HG02642 (cell line): ENCODE data around the gene CFAP206.

Source experiments
- ATAC-seq: cut with Tn5 transposase; IDR thresholded peaks from one replicate; pipeline ENCODE4 v1.9.1; 2021; ENCODE audit warnings: mild to moderate bottlenecking; ENCODE audit not compliant: unreplicated experiment, poor library complexity

The CFAP206 gene, protein sequence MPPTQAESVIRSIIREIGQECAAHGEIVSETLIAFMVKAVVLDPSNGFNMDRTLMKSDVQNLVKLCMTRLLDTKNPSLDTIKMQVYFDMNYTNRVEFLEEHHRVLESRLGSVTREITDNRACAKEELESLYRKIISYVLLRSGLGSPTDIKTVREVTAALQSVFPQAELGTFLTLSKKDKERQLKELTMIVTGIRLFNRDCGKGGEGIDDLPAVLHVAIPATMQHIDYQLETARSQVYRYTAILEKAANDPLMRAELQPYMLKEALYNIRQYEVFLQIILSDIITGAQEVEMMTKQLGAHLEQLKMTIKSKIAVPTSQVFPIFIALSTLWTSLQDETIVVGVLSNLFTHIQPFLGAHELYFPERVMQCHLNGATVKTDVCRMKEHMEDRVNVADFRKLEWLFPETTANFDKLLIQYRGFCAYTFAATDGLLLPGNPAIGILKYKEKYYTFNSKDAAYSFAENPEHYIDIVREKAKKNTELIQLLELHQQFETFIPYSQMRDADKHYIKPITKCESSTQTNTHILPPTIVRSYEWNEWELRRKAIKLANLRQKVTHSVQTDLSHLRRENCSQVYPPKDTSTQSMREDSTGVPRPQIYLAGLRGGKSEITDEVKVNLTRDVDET

GRCh38 chr6:87407901-87408720 lies at the start of gene CFAP206:
Gene CFAP206, plus strand, starts transcription at chr6:87407972. Its CDS starts 1,868 bp downstream, at chr6:87409840.
- ATAC-seq: peak; percentile 87

- no peak for ATAC-seq
These were observed 43.0 kb upstream of the CFAP206 start for GRCh38 chr6:87364602-87365252.

DNA sequence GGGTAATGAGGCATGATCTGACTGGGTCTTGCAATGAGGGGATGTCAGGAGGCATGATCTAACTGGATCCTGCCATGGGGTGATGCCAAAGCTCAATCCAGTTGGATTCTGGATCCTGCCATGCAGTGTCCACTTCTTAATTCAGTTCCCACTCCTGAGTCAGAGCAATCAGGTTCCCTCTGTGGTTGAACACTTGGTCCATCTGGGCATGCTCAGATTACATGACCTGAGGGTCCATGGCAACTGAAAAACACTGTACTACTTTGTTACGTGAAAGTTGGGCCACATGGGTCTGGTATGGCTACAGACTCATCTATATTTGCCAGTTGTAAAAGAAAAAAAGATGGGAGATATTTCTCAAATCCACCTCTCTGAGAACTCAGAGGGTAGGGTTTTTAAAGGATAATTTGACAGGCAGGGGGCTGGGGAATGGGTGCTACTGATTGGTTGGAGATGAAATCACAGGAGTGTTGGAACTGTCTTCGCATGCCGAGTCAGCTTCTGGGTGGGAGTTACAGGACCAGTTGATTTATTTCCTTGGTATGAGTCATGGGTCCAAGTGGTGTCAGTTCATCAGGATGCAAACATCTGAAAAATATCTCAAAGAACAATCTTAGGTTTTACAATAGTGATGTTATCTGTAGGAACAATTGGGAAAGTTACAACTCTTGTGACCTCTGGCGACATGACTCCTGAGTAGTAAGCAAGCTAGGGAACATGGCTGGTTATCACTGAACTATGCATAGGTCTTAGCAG lies 41.5 kb upstream of the CFAP206 start:
- ATAC-seq: no peak

DNA sequence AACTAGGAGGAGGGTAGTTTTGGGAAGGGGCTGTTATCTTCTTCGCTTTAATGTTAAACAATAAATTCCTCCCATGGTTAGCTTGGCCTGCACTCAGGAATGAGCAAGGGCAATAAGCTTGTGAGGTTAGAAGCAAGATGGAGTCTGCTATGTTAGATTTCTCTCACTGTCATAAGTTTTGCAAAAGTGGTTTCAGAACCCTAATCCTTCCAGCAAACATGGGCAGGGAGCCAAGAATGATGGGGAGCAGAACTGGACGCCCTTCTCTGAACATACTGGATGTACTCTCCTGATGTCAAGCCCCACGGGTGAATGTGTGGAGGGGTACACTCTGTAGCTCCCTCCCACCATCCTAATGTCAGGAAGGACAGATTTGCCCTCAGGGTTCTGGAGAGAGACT lies 40.9 kb upstream of the CFAP206 start:
- ATAC-seq: no peak

GRCh38 chr6:87373377-87373776 lies 34.4 kb upstream of the CFAP206 start:
- ATAC-seq: no peak

- no peak for ATAC-seq
These were observed 32.5 kb upstream of the CFAP206 start for GRCh38 chr6:87375315-87375714.

DNA sequence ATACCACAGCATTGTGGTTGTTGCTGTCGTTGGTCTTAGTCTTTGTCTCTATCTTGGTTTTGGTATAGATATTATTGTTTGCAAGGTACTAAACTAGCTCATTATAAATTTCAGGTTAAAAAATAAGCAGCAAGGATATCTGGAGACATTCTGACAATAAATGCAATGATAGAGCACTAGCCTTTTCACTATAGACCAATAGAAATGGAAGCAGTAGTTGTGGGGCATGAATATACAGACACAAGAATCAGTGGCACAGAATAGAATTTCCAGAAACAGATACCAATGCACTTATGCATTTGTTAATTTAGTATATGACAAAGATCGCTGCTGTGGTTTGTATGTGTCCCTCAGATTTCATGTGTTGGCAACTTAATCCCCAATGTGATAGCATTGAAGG lies 31.1 kb upstream of the CFAP206 start:
- no peak for ATAC-seq

GRCh38 chr6:87378947-87379346 lies 28.8 kb upstream of the CFAP206 start:
- ATAC-seq: peak; percentile 71

- no peak for ATAC-seq
These were observed 24.9 kb upstream of the CFAP206 start for GRCh38 chr6:87382861-87383260.

DNA sequence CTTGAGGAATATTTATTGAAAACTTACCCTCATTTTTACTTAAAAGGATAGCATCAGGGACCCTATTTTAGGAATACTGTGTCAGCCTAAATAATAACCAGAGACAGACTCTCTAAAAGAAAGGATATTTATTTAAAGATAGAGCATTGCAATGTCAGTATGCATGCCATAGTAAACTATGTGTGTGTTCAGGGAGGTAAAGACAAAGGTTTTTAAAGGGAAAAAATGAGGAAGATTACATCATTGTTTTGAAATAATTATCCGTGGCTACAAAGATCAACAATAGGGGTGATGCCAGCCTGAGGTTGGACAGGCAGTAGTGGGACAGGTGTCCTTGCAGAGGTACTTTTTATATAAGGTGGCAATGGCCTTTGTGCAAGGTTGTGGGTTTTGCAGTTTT lies 23.7 kb upstream of the CFAP206 start:
- no peak for ATAC-seq

DNA sequence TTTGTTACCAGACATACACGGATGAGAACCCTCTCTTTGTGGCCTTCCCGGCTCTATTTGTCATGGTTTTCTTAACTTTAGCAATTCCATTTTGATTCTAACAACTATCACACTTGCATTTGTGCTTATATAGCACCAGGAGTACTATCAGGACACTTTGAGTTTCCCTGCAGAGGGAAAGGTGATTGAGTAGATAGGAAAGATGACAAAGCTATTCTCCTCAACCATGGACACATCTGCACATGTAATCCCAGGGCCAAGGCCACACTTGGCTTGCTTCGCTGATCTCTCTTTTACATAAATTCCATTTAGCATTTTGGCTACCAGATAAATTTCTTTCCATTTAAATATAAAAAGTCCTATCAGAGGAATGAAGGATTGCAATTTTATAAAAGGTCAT lies 23.3 kb upstream of the CFAP206 start:
- ATAC-seq: no peak

DNA sequence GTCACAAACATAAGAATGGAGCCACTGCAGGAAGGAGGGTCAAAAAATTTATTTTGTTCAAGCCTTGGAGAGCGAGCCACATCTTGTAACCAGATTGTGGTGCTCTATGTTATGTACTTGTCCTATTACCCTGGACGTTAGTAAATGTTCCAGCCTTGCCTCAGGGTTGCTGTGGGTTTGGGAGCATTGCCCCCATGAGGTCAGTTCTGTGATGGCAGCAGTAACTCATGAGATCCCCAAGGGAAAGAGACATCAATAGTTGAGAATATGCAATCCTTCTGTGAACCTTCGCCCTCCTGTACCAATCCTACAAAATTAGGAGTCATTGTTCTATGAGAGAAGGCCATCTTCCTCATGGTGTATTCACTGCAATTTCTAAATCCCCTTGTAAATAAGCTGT lies 16.4 kb upstream of the CFAP206 start:
- peak; percentile 62 for ATAC-seq

DNA sequence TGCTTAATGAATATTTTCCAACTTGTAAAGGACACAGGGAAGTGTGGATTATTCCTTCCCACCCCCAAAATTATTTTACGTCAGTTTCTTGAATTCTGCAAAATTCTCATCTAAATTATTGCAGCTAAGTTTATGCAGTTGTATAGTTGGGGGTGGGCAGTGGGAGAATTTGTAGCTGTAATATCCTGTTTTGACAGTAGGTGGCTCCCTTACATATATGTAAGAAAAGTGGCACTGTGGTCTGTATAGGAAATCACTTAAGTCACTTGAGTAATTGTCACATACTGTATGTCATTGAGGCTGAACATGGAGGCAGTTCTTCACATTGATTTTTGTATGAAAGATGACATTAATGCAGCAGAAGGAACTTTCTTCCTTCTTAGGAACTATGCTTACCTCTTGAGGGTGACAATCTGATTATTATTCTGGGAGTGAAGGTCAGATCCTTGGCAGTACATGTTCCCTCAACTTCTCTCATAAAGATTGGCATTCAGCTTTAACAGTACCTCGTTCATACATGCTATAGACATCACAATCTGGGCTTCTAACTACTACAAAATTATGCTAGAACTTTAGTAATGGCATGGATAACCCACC lies 14.6 kb upstream of the CFAP206 start:
- peak; percentile 70 for ATAC-seq

DNA sequence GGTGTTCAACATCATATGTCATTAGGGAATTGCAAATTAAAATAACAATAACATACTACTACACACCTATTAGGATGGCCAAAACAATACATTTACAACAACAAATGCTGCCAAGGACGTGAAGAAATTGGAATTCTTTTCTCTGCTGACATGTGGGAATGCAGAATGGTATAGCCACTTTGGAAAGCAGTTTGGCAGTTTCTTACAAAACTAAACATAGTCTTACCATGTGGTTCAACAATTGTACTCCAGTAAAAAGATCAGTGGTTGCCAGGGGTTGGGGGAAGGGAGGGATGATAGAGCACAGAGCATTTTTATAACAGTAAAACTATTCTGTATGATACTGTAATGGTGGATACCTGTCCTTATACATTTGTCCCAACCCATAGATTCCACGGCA lies 12.3 kb upstream of the CFAP206 start:
- no peak for ATAC-seq

GRCh38 chr6:87396595-87397392 lies 11.0 kb upstream of the CFAP206 start:
- peak; percentile 93 for ATAC-seq

GRCh38 chr6:87397656-87398055 lies 10.1 kb upstream of the CFAP206 start:
- no peak for ATAC-seq

GRCh38 chr6:87401832-87402231 lies 5.9 kb upstream of the CFAP206 start:
- ATAC-seq: no peak

DNA sequence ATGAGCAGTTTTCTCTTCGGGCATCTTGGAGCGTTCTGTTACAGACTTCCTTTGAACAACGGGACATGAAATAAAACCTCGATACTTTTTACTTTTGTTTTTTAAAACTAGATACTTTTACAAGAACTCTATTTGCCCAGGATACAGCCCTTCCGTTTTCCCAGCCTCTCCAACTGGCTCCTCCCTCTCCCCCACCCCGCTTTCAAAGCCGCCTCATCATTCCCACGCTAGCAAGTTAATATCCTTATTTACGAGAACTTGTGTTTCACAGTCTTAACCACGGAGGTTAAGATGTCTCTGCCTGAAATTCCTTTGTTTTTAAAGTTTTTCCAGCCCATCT lies 241 bp upstream of the CFAP206 start:
- ATAC-seq: peak; percentile 23

- no peak for ATAC-seq
These were observed 966 bp downstream of the CFAP206 start for GRCh38 chr6:87408721-87409155.
